SK-N-SH treated with all-trans-retinoic acid at 6 μM for 48 hours (cell line): ENCODE data around the gene VSIG4.

Experiments used
- ATAC-seq: fragments of 200-7000 bp; cut with Tn5 transposase; 3 replicates; pipeline ENCODE4 v1.9.1; 2020; ENCODE audit warnings: mild to moderate bottlenecking, moderate library complexity
- ARNTL ChIP-seq: fragments of 450-650 bp; formaldehyde crosslinking; IDR thresholded peaks from 2 replicates; pipeline ENCODE4 v1.5.0; 2020; ENCODE audit warnings: low read depth, mild to moderate bottlenecking, moderate library complexity, borderline replicate concordance
- BACH2 ChIP-seq: fragments of 250-450 bp; sonication (Bioruptor Pico); IDR thresholded peaks from 2 replicates; pipeline ENCODE4 v1.9.0; 2021; ENCODE audit warnings: mild to moderate bottlenecking, borderline replicate concordance
- CSDC2 ChIP-seq: fragments of 250-450 bp; sonication (Bioruptor Pico); IDR thresholded peaks from 2 replicates; pipeline ENCODE4 v1.5.0; 2020; ENCODE audit warnings: mild to moderate bottlenecking, moderate library complexity
- ESRRG ChIP-seq: fragments of 250-450 bp; sonication (Bioruptor Pico); IDR thresholded peaks from 2 replicates; pipeline ENCODE4 v1.6.1; 2021; ENCODE audit warnings: mild to moderate bottlenecking
- GLIS3 ChIP-seq: fragments of 250-450 bp; sonication (Bioruptor Pico); IDR thresholded peaks from 2 replicates; pipeline ENCODE4 v1.5.0; 2020; ENCODE audit warnings: mild to moderate bottlenecking, moderate library complexity
- ISL1 ChIP-seq: fragments of 250-450 bp; sonication (Bioruptor Pico); IDR thresholded peaks from 2 replicates; pipeline ENCODE4 v2.1.2; 2022; ENCODE audit warnings: mild to moderate bottlenecking, moderate library complexity
- OSR1 ChIP-seq: fragments of 250-450 bp; sonication (Bioruptor Pico); IDR thresholded peaks from 2 replicates; pipeline ENCODE4 v1.8.0; 2022; ENCODE audit warnings: moderate library complexity, mild to moderate bottlenecking, inconsistent platforms
- PPARA ChIP-seq: fragments of 250-450 bp; sonication (Bioruptor Pico); IDR thresholded peaks from 2 replicates; pipeline ENCODE4 v1.5.0; 2020; ENCODE audit warnings: mild to moderate bottlenecking, borderline replicate concordance
- RARB ChIP-seq: fragments of 250-450 bp; sonication (Bioruptor Pico); IDR thresholded peaks from 2 replicates; pipeline ENCODE4 v1.8.0; 2021; ENCODE audit warnings: mild to moderate bottlenecking, moderate library complexity
- TCF4 ChIP-seq: fragments of 250-450 bp; sonication (Bioruptor Pico); IDR thresholded peaks from 2 replicates; pipeline ENCODE4 v1.8.0; 2021; ENCODE audit warnings: mild to moderate bottlenecking, moderate library complexity, borderline replicate concordance
- TOX ChIP-seq: fragments of 250-450 bp; sonication (Bioruptor Pico); IDR thresholded peaks from 2 replicates; pipeline ENCODE4 v1.8.0; 2021; ENCODE audit warnings: mild to moderate bottlenecking, moderate library complexity, borderline replicate concordance
- ZC3H10 ChIP-seq: fragments of 250-450 bp; sonication (Bioruptor Pico); IDR thresholded peaks from 2 replicates; pipeline ENCODE4 v1.5.1; 2021; ENCODE audit warnings: mild to moderate bottlenecking, moderate library complexity
- ZFP3 ChIP-seq: fragments of 250-450 bp; sonication (Bioruptor Pico); IDR thresholded peaks from 2 replicates; pipeline ENCODE4 v1.5.0; 2020; ENCODE audit warnings: mild to moderate bottlenecking, moderate library complexity
- ZFP30 ChIP-seq: fragments of 450-650 bp; formaldehyde crosslinking; IDR thresholded peaks from 2 replicates; pipeline ENCODE4 v1.5.0; 2022; ENCODE audit warnings: mild to moderate bottlenecking, moderate library complexity
- ZNF565 ChIP-seq: fragments of 450-650 bp; formaldehyde crosslinking; conservative IDR thresholded peaks from 2 replicates; pipeline ENCODE4 v1.5.0; 2020; ENCODE audit warnings: low read depth, mild to moderate bottlenecking, moderate library complexity
- ZNF70 ChIP-seq: fragments of 450-650 bp; formaldehyde crosslinking; IDR thresholded peaks from 2 replicates; pipeline ENCODE4 v1.5.0; 2020; ENCODE audit warnings: mild to moderate bottlenecking, moderate library complexity
- ZNF8 ChIP-seq: fragments of 450-650 bp; formaldehyde crosslinking; IDR thresholded peaks from 2 replicates; pipeline ENCODE4 v1.5.0; 2020; ENCODE audit warnings: mild to moderate bottlenecking, moderate library complexity
- TF ChIP-seq, protein P1 (sequence below): fragments of 250-450 bp; sonication (Bioruptor Pico); IDR thresholded peaks from 2 replicates; pipeline ENCODE4 v1.5.0; 2020; ENCODE audit warnings: mild to moderate bottlenecking, moderate library complexity
- TF ChIP-seq, protein P2 (sequence below): fragments of 250-450 bp; sonication (Bioruptor Pico); IDR thresholded peaks from 2 replicates; pipeline ENCODE4 v1.5.1; 2020; ENCODE audit warnings: low read depth, mild to moderate bottlenecking, moderate library complexity
- TF ChIP-seq, protein P3 (sequence below): fragments of 250-450 bp; sonication (Bioruptor Pico); IDR thresholded peaks from 2 replicates; pipeline ENCODE4 v1.8.0; 2021; ENCODE audit warnings: low read depth, mild to moderate bottlenecking, moderate library complexity, borderline replicate concordance
- TF ChIP-seq, protein P4 (sequence below): fragments of 250-450 bp; sonication (Bioruptor Pico); IDR thresholded peaks from 2 replicates; pipeline ENCODE4 v1.8.0; 2020; ENCODE audit warnings: mild to moderate bottlenecking, moderate library complexity, borderline replicate concordance

Gene VSIG4

DNA sequence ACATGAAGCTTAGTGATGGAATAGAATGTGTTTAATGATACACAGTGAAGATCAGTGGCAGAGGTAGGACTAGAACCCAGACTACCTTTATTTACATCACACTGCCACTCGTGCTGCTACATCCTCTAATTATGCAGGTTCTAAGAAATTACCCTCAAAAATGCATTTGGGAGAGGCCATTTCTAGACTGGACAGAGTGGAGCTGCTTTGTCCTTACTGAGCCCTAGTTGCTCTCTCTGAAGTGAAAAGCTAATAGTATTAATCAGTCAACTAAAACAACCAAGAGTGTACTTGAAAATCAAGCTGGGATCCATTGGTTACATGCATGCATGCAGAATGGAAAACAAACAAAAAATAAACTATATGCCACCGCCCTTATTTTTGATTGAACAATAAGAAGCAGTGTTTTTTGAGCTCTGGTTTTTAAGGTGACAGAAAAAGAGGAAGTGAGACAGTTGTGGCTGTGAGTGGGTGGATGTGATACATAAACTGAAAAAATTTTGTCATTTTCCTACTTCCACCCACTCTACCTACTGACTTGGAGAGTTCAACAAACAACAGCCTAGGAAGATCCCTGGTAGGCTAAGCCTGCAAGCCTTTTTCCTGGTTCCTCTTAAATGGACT lies 6.8 kb upstream of the VSIG4 start:
- ATAC-seq, result no peak
- TF ChIP-seq, protein P1, sequence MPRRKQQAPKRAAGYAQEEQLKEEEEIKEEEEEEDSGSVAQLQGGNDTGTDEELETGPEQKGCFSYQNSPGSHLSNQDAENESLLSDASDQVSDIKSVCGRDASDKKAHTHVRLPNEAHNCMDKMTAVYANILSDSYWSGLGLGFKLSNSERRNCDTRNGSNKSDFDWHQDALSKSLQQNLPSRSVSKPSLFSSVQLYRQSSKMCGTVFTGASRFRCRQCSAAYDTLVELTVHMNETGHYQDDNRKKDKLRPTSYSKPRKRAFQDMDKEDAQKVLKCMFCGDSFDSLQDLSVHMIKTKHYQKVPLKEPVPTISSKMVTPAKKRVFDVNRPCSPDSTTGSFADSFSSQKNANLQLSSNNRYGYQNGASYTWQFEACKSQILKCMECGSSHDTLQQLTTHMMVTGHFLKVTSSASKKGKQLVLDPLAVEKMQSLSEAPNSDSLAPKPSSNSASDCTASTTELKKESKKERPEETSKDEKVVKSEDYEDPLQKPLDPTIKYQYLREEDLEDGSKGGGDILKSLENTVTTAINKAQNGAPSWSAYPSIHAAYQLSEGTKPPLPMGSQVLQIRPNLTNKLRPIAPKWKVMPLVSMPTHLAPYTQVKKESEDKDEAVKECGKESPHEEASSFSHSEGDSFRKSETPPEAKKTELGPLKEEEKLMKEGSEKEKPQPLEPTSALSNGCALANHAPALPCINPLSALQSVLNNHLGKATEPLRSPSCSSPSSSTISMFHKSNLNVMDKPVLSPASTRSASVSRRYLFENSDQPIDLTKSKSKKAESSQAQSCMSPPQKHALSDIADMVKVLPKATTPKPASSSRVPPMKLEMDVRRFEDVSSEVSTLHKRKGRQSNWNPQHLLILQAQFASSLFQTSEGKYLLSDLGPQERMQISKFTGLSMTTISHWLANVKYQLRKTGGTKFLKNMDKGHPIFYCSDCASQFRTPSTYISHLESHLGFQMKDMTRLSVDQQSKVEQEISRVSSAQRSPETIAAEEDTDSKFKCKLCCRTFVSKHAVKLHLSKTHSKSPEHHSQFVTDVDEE (CRISPR knock-in tag), result no peak
- TF ChIP-seq, protein P2, sequence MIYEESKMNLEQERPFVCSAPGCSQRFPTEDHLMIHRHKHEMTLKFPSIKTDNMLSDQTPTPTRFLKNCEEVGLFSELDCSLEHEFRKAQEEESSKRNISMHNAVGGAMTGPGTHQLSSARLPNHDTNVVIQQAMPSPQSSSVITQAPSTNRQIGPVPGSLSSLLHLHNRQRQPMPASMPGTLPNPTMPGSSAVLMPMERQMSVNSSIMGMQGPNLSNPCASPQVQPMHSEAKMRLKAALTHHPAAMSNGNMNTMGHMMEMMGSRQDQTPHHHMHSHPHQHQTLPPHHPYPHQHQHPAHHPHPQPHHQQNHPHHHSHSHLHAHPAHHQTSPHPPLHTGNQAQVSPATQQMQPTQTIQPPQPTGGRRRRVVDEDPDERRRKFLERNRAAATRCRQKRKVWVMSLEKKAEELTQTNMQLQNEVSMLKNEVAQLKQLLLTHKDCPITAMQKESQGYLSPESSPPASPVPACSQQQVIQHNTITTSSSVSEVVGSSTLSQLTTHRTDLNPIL, result no peak
- no peak for TF ChIP-seq CSDC2 (CRISPR knock-in tag)
- TF ChIP-seq, protein P3, sequence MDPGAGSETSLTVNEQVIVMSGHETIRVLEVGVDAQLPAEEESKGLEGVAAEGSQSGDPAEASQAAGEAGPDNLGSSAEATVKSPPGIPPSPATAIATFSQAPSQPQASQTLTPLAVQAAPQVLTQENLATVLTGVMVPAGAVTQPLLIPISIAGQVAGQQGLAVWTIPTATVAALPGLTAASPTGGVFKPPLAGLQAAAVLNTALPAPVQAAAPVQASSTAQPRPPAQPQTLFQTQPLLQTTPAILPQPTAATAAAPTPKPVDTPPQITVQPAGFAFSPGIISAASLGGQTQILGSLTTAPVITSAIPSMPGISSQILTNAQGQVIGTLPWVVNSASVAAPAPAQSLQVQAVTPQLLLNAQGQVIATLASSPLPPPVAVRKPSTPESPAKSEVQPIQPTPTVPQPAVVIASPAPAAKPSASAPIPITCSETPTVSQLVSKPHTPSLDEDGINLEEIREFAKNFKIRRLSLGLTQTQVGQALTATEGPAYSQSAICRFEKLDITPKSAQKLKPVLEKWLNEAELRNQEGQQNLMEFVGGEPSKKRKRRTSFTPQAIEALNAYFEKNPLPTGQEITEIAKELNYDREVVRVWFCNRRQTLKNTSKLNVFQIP, result no peak
- TF ChIP-seq RARB, result no peak
- TF ChIP-seq ARNTL (CRISPR knock-in tag), result no peak
- TF ChIP-seq, protein P4, sequence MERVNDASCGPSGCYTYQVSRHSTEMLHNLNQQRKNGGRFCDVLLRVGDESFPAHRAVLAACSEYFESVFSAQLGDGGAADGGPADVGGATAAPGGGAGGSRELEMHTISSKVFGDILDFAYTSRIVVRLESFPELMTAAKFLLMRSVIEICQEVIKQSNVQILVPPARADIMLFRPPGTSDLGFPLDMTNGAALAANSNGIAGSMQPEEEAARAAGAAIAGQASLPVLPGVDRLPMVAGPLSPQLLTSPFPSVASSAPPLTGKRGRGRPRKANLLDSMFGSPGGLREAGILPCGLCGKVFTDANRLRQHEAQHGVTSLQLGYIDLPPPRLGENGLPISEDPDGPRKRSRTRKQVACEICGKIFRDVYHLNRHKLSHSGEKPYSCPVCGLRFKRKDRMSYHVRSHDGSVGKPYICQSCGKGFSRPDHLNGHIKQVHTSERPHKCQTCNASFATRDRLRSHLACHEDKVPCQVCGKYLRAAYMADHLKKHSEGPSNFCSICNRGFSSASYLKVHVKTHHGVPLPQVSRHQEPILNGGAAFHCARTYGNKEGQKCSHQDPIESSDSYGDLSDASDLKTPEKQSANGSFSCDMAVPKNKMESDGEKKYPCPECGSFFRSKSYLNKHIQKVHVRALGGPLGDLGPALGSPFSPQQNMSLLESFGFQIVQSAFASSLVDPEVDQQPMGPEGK (CRISPR knock-in tag), result no peak
- no peak for TF ChIP-seq ZNF8 (CRISPR knock-in tag)
- TF ChIP-seq TCF4 (CRISPR knock-in tag), result no peak
- TF ChIP-seq ZC3H10, result no peak
- TF ChIP-seq, all 23 proteins: peak for 0

DNA sequence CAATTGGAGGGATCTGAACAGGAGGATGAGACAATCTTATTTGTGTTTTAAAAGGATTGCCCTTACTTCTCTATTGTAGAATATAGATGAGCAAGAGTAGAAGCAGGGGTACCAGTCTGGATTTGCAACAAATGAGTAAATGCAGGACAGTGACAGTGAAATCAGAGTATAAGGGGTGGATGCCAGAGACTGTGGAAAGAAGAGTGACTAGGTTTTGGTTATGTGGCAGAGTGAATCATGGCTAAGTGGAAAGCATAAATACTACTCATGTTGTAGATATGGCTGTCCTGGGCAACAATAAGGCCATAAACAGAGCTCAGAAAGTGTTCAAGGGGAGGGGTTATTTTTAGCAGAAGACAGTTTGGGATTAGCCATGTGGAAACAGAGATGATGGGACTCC lies 6.0 kb upstream of the VSIG4 start:
- ATAC-seq, result no peak
- no peak for TF ChIP-seq RARB
- TF ChIP-seq, protein P3, result no peak
- no peak for TF ChIP-seq ESRRG (CRISPR knock-in tag)
- no peak for TF ChIP-seq TOX
- TF ChIP-seq BACH2 (CRISPR knock-in tag), result no peak
- TF ChIP-seq PPARA (CRISPR knock-in tag), result no peak
- TF ChIP-seq GLIS3, result no peak
- TF ChIP-seq ARNTL (CRISPR knock-in tag), result no peak
- no peak for TF ChIP-seq ZFP3 (CRISPR knock-in tag)
- TF ChIP-seq ZC3H10, result no peak

DNA sequence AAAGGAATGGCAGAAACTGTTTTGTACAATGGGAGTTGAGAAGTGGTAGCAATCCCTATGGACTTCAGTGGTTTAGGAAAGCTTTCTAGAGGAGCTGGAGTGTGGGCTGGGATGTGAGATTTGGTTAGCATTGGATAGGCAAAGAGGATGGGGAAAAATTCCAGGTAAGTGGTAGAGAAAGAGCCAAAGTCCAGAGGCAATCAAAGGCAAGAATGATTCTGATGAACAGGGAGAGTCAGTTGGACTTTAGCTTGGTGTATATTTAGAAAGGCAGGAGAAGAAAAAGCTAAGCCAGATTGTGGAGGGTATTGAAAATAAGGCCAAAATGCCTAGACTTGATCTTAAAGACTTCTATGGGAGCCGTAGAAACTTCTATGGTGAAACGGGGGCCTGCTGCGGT lies 3.7 kb upstream of the VSIG4 start:
- ATAC-seq, result no peak
- TF ChIP-seq ZNF8 (CRISPR knock-in tag) (no peak), TCF4 (CRISPR knock-in tag) (no peak), PPARA (CRISPR knock-in tag) (no peak), ZFP30 (no peak), RARB (no peak), ZC3H10 (no peak), ISL1 (no peak), ESRRG (CRISPR knock-in tag) (no peak), BACH2 (CRISPR knock-in tag) (no peak), ZNF70 (no peak), ARNTL (CRISPR knock-in tag) (no peak), OSR1 (CRISPR knock-in tag) (no peak), ZNF565 (CRISPR knock-in tag) (no peak), ZFP3 (CRISPR knock-in tag) (no peak)
- TF ChIP-seq, protein P3, result no peak
- TF ChIP-seq, protein P1 (CRISPR knock-in tag), result no peak
